HepG2 (cell line): ENCODE measurements around the gene MMP24OS.

Source experiments
- ARNTL ChIP-seq: sonication (generic); formaldehyde crosslinking; IDR thresholded peaks from 2 replicates; pipeline ENCODE4 v1.4.0; 2020; ENCODE audit warnings: mild to moderate bottlenecking, missing genetic modification reagents
- BHLHE40 ChIP-seq: IDR thresholded peaks from 2 replicates; pipeline ENCODE4 v1.6.1; 2011; ENCODE audit warnings: low read length, improper control_type of control experiment
- HNRNPL ChIP-seq: fragments of 200-400 bp; formaldehyde crosslinking; IDR thresholded peaks from 2 replicates; pipeline ENCODE4 v1.6.1; 2017; ENCODE audit warnings: mild to moderate bottlenecking, low read depth, low read length
- JUNB ChIP-seq: sonication (generic); formaldehyde crosslinking; IDR thresholded peaks from 2 replicates; pipeline ENCODE4 v1.8.0; 2022; ENCODE audit warnings: missing genetic modification reagents, mild to moderate bottlenecking, borderline replicate concordance
- MAFG ChIP-seq: sonication (generic); formaldehyde crosslinking; IDR thresholded peaks from 2 replicates; pipeline ENCODE4 v1.5.1; 2020; ENCODE audit warnings: mild to moderate bottlenecking, missing genetic modification reagents
- POLR2A ChIP-seq, 2 experiments: IDR thresholded peaks; 2 replicates each; pipeline ENCODE4 v1.6.1; 2011; ENCODE audit warnings: low read depth in 2 of 2, low read length in 2 of 2, mild to moderate bottlenecking in 1 of 2, moderate library complexity in 1 of 2; ENCODE audit not compliant: insufficient read depth in 1 of 2
- POLR2AphosphoS5 ChIP-seq: IDR thresholded peaks from 2 replicates; pipeline ENCODE4 v1.6.1; 2012; ENCODE audit warnings: low read depth, low read length
- ZNF652 ChIP-seq: IDR thresholded peaks from 2 replicates; pipeline ENCODE4 v1.6.1; 2016; ENCODE audit warnings: low read depth, borderline replicate concordance
- ZNF773 ChIP-seq: sonication (generic); formaldehyde crosslinking; IDR thresholded peaks from 2 replicates; pipeline ENCODE4 v1.4.0; 2020; ENCODE audit warnings: missing genetic modification reagents, borderline replicate concordance
- ZNF83 ChIP-seq: sonication (generic); formaldehyde crosslinking; IDR thresholded peaks from 2 replicates; pipeline ENCODE4 v1.4.0; 2020; ENCODE audit warnings: missing genetic modification reagents, mild to moderate bottlenecking, borderline replicate concordance
- TF ChIP-seq, protein P1 (sequence below): sonication (generic); formaldehyde crosslinking; IDR thresholded peaks from 2 replicates; pipeline ENCODE4 v1.5.0; 2020; ENCODE audit warnings: mild to moderate bottlenecking, missing genetic modification reagents, moderate library complexity
- TF ChIP-seq, protein P2 (sequence below): fragments of 450-650 bp; IDR thresholded peaks from 2 replicates; pipeline ENCODE4 v1.6.1; 2016

DNA sequence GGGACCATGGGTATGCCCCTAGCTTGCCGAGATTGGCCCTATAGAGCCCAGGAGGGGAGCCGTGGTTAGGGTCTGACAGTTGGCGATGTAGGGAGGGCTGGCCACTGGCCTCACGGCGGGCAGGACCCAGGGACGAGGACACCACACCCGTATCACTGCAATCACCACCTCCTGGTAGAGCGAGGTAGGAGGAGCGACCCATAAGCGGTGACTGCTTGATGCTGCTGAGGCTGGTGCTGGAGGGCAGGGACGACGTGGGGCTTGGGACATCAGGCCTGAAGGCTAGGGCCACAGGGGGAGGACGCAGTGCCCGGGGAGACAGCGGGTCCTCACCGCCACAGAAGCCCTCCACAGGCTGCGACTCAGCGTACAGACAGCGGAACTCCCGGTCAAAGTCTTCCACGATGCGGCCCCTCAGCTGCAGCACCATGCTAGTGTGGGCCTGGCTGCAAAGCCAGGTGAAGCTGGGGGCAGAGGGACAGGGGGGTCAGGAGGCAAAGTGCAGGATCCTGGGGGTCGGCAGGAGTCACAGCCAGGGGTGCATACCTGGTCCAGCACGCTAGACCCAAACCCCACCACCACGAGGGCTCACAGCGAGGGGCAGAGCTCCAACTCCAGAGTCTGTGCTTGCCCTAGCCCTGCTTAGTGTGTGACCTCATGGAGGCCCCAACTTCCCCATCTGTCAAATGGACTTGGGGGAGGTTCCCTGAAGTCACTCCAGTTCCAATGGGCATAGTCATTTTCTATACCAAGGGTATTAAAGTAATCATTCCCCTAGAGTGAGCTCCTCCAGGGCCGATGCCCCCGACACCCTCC is 9.8 kb upstream of the MMP24OS start:
- TF ChIP-seq BHLHE40 (no peak), ZNF652 (CRISPR knock-in tag) (no peak), POLR2A (IDR thresholded peaks at IDR 0.05; ENCODE audit: insufficient read depth in 1 of 2, low read depth in 2 of 2, low read length in 2 of 2) (no peak), ZNF83 (CRISPR knock-in tag) (peak; percentile 72; the same call in 1 of the 2 replicates), HNRNPL (0 out of 2 replicates have a peak, but pooled peaks have one; percentile 10), JUNB (CRISPR knock-in tag) (no peak), ZNF773 (CRISPR knock-in tag) (no peak), MAFG (CRISPR knock-in tag) (no peak), POLR2AphosphoS5 (no peak), ARNTL (CRISPR knock-in tag) (no peak; the same call in 1 of the 2 replicates)
- TF ChIP-seq, protein P1, sequence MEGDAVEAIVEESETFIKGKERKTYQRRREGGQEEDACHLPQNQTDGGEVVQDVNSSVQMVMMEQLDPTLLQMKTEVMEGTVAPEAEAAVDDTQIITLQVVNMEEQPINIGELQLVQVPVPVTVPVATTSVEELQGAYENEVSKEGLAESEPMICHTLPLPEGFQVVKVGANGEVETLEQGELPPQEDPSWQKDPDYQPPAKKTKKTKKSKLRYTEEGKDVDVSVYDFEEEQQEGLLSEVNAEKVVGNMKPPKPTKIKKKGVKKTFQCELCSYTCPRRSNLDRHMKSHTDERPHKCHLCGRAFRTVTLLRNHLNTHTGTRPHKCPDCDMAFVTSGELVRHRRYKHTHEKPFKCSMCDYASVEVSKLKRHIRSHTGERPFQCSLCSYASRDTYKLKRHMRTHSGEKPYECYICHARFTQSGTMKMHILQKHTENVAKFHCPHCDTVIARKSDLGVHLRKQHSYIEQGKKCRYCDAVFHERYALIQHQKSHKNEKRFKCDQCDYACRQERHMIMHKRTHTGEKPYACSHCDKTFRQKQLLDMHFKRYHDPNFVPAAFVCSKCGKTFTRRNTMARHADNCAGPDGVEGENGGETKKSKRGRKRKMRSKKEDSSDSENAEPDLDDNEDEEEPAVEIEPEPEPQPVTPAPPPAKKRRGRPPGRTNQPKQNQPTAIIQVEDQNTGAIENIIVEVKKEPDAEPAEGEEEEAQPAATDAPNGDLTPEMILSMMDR (CRISPR knock-in tag), result 0 out of 2 replicates have a peak, but pooled peaks have one; percentile 23
- TF ChIP-seq, protein P2, sequence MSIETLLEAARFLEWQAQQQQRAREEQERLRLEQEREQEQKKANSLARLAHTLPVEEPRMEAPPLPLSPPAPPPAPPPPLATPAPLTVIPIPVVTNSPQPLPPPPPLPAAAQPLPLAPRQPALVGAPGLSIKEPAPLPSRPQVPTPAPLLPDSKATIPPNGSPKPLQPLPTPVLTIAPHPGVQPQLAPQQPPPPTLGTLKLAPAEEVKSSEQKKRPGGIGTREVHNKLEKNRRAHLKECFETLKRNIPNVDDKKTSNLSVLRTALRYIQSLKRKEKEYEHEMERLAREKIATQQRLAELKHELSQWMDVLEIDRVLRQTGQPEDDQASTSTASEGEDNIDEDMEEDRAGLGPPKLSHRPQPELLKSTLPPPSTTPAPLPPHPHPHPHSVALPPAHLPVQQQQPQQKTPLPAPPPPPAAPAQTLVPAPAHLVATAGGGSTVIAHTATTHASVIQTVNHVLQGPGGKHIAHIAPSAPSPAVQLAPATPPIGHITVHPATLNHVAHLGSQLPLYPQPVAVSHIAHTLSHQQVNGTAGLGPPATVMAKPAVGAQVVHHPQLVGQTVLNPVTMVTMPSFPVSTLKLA, result no peak
